Kidney (tissue), 14 donors: ENCODE measurements around the gene TGFB2. TPM values are rescaled to one million over a fixed set of nuclear protein-coding genes. Genes with fewer than 3 reads are reported as not detected.

Experiments
- DNase-seq, 5 donors: peaks; one replicate each; pipeline ENCODE4 v3.0.0-alpha.2; 2013 to 2020
- FAIRE-seq: peaks from 2 replicates; lab custom pipeline; 2012; peaks lifted over from hg19 to GRCh38; lab: Jason Lieb, UNC
- H3K27ac ChIP-seq, 2 donors: one replicate each; pipeline ENCODE4 v1.7.0; 2013; ENCODE audit warnings: low read depth in 2 of 2, low read length in 2 of 2, inconsistent platforms in 1 of 2
- H3K27me3 ChIP-seq: one replicate; pipeline ENCODE4 v1.7.1; 2013; ENCODE audit warnings: low read length, inconsistent platforms; ENCODE audit not compliant: control insufficient read depth, insufficient read depth
- H3K36me3 ChIP-seq, 3 donors: one replicate each; pipeline versions ENCODE4 v1.7.0 to v1.7.1; 2013; ENCODE audit warnings: low read length in 3 of 3, control low read depth in 1 of 3, inconsistent platforms in 1 of 3; ENCODE audit not compliant: insufficient read depth in 3 of 3, control insufficient read depth in 2 of 3
- H3K4me1 ChIP-seq, 3 donors: one replicate each; pipeline versions ENCODE4 v1.7.0 to v1.7.1; 2013; ENCODE audit warnings: low read length in 3 of 3, inconsistent platforms in 1 of 3, low read depth in 1 of 3; ENCODE audit not compliant: control insufficient read depth in 2 of 3, insufficient read depth in 2 of 3
- H3K4me3 ChIP-seq, 3 donors: one replicate each; pipeline versions ENCODE4 v1.7.0 to v1.8.1; 2013; ENCODE audit warnings: low read length in 3 of 3, control low read depth in 1 of 3, inconsistent platforms in 1 of 3
- H3K9ac ChIP-seq, 3 donors: one replicate each; pipeline versions ENCODE4 v1.7.0 to v1.7.1; 2013; ENCODE audit warnings: low read length in 3 of 3, control low read depth in 1 of 3, inconsistent platforms in 1 of 3
- H3K9me3 ChIP-seq, 3 donors: one replicate each; pipeline versions ENCODE4 v1.7.0 to v1.7.1; 2013; ENCODE audit warnings: low read length in 3 of 3, control low read depth in 1 of 3, inconsistent platforms in 1 of 3; ENCODE audit not compliant: control insufficient read depth in 2 of 3, insufficient read depth in 1 of 3
- intact Hi-C: fragments of 100-400 bp; cut with DNase I; formaldehyde crosslinking; loops from one replicate; pipeline ENCODE4 v1.11.1; 2022
- polyA plus RNA-seq: library from polyadenylated mRNA; stranded (reverse); fragments of 350-450 nt; fragmentation: Illumina TruSeq; extraction: RNeasy Lipid Tissue Mini Kit (QIAGEN cat#74804); gene quantifications from one replicate; pipeline ENCODE4 v1.2.3, GENCODE V29; 2014; ENCODE audit warnings: low read depth, low replicate concordance; ENCODE audit not compliant: insufficient read depth
- total RNA-seq: library from RNA; stranded (reverse); fragmentation: NEBNext Ultra II Directional; extraction: Animal tissue kit (Norgen Biotek cat#: 25700); gene quantifications from one replicate; pipeline ENCODE4 v1.2.1, GENCODE V29; 2021
- TF ChIP-seq, protein P1 (sequence below): IDR thresholded peaks from 3 replicates; pipeline ENCODE4 v1.5.1; 2012; ENCODE audit warnings: mild to moderate bottlenecking, moderate library complexity, borderline replicate concordance; ENCODE audit not compliant: insufficient read depth; ENCODE audit errors: extremely low read depth
- donor health status: control.
- donor health status: control.
- donor health status: control.
- donor health status: control.
- donor health status: control.
- donor health status: DM: yes; HTN: yes; CAD: no.
- donor health status: Normal renal cell carcinoma (clear cell type).

Gene TGFB2
- total and polyA plus RNA-seq, 2 donors from 2014 or later = 1.4 to 12.2 TPM

DNA sequence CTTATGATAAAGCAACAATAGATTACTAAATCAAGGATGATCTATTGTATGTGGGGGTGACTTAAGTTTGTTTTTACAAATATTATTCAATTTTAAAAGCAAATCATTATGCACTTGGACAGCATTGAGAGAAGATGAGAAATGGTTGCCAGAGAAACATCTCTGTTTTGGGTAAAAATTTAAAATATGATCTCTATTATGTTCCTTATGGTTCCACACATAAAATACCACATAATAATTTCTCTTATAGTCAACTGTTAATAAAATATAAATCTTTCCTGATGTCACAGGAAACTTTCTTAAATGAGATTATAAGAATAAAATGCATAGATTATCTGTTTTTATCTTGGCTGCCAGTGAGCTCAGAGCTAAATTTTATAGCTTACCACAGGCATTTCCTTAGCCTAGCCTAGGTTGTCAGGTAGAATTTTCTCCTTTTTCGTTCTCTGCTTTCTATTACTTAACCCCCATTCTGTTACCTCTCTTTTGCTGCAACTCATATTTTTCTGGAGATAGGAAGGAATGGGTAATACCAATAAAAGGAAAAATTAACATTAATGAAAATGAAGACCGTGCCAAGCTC, 109.7 kb downstream of the TGFB2 start:
- Histone ChIP-seq H3K9me3 (no peaks in the 10 kb centered on the region), H3K4me3 (no peak overlapping the region), H3K36me3 (no peaks in the 10 kb centered on the region), H3K9ac (no peak overlapping the region), H3K4me1 (peaks cover 0 to 4% (median 3%) of the 10 kb centered on the region in 3 donors), H3K27me3 (no peaks in the 10 kb centered on the region), H3K27ac (no peak overlapping the region)
- no peak for DNase-seq
- FAIRE-seq = no peak
- TF ChIP-seq, protein P1, sequence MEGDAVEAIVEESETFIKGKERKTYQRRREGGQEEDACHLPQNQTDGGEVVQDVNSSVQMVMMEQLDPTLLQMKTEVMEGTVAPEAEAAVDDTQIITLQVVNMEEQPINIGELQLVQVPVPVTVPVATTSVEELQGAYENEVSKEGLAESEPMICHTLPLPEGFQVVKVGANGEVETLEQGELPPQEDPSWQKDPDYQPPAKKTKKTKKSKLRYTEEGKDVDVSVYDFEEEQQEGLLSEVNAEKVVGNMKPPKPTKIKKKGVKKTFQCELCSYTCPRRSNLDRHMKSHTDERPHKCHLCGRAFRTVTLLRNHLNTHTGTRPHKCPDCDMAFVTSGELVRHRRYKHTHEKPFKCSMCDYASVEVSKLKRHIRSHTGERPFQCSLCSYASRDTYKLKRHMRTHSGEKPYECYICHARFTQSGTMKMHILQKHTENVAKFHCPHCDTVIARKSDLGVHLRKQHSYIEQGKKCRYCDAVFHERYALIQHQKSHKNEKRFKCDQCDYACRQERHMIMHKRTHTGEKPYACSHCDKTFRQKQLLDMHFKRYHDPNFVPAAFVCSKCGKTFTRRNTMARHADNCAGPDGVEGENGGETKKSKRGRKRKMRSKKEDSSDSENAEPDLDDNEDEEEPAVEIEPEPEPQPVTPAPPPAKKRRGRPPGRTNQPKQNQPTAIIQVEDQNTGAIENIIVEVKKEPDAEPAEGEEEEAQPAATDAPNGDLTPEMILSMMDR = no peak
- intact Hi-C loops = no loop called here

DNA sequence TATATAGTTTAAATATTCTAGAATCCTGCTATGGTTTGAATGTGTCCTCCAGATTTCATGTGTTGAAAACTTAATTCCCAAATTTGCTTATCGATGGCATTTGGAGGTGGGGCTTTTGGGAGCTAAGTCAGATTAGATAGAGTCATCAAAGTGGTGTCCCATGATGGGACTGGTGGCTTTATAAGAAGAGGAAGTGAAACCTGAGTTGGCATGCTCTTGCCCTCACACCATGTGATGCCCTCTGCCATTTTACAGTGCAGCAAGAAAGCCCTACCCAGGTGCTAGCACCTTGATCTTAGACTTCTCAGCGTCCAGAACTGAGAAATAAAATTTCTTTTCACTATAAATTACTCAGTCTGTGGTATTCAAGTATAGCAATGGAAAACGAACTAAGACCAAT, 111.3 kb downstream of the TGFB2 start:
- H3K9me3 ChIP-seq = no peaks in the 10 kb centered on the region
- no peaks in the 10 kb centered on the region for H3K27me3 ChIP-seq
- H3K4me3 ChIP-seq = no peak overlapping the region
- FAIRE-seq (no peak), DNase-seq (no peak)
- H3K9ac ChIP-seq = no peak overlapping the region
- intact Hi-C loops = no loop called here
- no peaks in the 10 kb centered on the region for H3K36me3 ChIP-seq
- H3K4me1 ChIP-seq = peaks cover 2 to 9% (median 6%) of the 10 kb centered on the region in 3 donors
- TF ChIP-seq, protein P1 = no peak
- H3K27ac ChIP-seq = no peak overlapping the region

DNA sequence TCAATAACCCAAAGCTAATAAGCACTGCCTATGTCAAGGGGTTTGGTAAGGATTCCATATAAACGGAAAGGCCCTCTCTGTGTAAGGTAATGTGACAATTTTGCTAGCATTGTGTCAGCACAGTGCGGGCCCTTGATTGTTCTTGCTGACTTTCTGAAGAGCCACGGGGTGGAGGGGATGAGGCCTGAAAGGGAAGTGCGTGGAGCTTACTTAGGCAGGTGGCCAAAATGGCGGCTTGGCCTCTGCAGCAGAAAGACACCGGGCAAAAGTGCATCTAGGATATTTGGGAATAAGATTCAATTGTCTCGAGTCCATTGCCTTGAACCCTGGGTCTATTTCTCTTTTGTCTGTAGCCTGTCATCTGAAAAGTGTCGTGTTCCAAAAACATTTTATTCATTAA, 114.3 kb downstream of the TGFB2 start:
- Histone ChIP-seq H3K27ac (peak overlapping the region in 1 of 2 donors; percentile 67), H3K36me3 (no peaks in the 10 kb centered on the region), H3K4me3 (no peak overlapping the region), H3K27me3 (no peaks in the 10 kb centered on the region), H3K9me3 (no peaks in the 10 kb centered on the region), H3K4me1 (peaks cover 2 to 12% (median 11%) of the 10 kb centered on the region in 3 donors), H3K9ac (no peak overlapping the region)
- FAIRE-seq = no peak
- DNase-seq = no peak
- intact Hi-C loops = no loop called here
- TF ChIP-seq, protein P1 = no peak
